ENCODE results near the gene KPNA6.

GRCh38 chr1:32186077-32186476, 78.2 kb downstream of the KPNA6 start:
- TF ChIP-seq EZH2 (IDR thresholded peaks at IDR 0.05; ENCODE audit: borderline replicate concordance, insufficient read depth, low read length, poor library complexity, severe bottlenecking) (no peak), TAF1 (IDR thresholded peaks at IDR 0.05; ENCODE audit: low read depth) (no peak)

Data from neural cell (in vitro differentiated cells).